Heart right ventricle (tissue), 16 donors: Measurements from ENCODE around the gene EHD2. TPM values are rescaled to one million over a fixed set of nuclear protein-coding genes. Genes with fewer than 3 reads are reported as not detected.

Experiments
- ATAC-seq, 8 donors: fragments of 200-7000 bp; cut with Tn5 transposase; one replicate each; pipeline ENCODE4 v1.9.1; 2020; ENCODE audit warnings: mild to moderate bottlenecking in 8 of 8, moderate library complexity in 8 of 8, moderate number of reproducible peaks in 1 of 8
- DNase-seq, 2 donors: peaks; one replicate each; pipeline ENCODE4 v3.0.0-alpha.2; 2020
- H3K27ac ChIP-seq, 10 donors: fragments of 200-600 bp; sonication (generic) in 2 of 10; one replicate each; pipeline versions ENCODE4 v1.5.0 to v1.8.0; 2020 to 2022; ENCODE audit warnings: mild to moderate bottlenecking in 3 of 10
- H3K27me3 ChIP-seq, 7 donors: fragments of 200-600 bp; one replicate each; pipeline ENCODE4 v1.8.0; 2021 to 2022; ENCODE audit warnings: mild to moderate bottlenecking in 2 of 7
- H3K36me3 ChIP-seq, 9 donors: fragments of 200-600 bp; sonication (generic) in 1 of 9; one replicate each; pipeline versions ENCODE4 v1.5.0 to v1.8.0; 2020 to 2022; ENCODE audit warnings: mild to moderate bottlenecking in 2 of 9
- H3K4me1 ChIP-seq, 9 donors: fragments of 200-600 bp; sonication (generic) in 1 of 9; one replicate each; pipeline versions ENCODE4 v1.5.0 to v1.8.0; 2020 to 2022; ENCODE audit warnings: mild to moderate bottlenecking in 4 of 9
- H3K4me3 ChIP-seq, 10 donors: fragments of 200-600 bp; sonication (generic) in 2 of 10; one replicate each; pipeline versions ENCODE4 v1.5.0 to v1.8.0; 2020 to 2022; ENCODE audit warnings: mild to moderate bottlenecking in 7 of 10, moderate library complexity in 2 of 10
- H3K9me3 ChIP-seq, 11 donors: fragments of 200-600 bp in 10 of 11; sonication (generic) in 2 of 11; one replicate each; pipeline versions ENCODE4 v1.5.0 to v1.8.0; 2013 to 2022; ENCODE audit warnings: mild to moderate bottlenecking in 2 of 11, control low read depth in 1 of 11, moderate library complexity in 1 of 11
- WGBS, 2 donors: extraction: QIAGEN DNeasy Blood & Tissue Kit; methylation state at CpG; one replicate each; pipeline ENCODE4 v1.1.7; 2013; ENCODE audit warnings: inconsistent platforms in 1 of 2; 5-methylcytosine and 5-hydroxymethylcytosine counted together
- intact Hi-C, 10 donors: fragments of 100-400 bp; cut with DNase I; formaldehyde crosslinking; loops; one replicate each; pipeline versions ENCODE4 v1.11.1 to v1.14.2; 2022
- polyA plus RNA-seq, 2 donors: library from polyadenylated mRNA; stranded (reverse); fragments of 200-250 nt; gene quantifications; one replicate each; pipeline ENCODE4 v1.2.3, GENCODE V29; 2013
- total RNA-seq, 10 donors: library from RNA; stranded (reverse); fragmentation: NEBNext Ultra II Directional in 3 of 10; extraction: Animal tissue kit (Norgen Biotek cat#: 25700) in 3 of 10; gene quantifications; one replicate each; pipeline versions ENCODE4 v1.2.1 to v1.2.4, GENCODE V29; 2021 to 2023
- TF ChIP-seq, protein P1 (sequence below), 9 donors: fragments of 200-600 bp; sonication (generic) in 2 of 9; IDR thresholded peaks; one replicate each; pipeline versions ENCODE4 v1.5.0 to v1.8.0; 2021 to 2022; ENCODE audit warnings: antibody characterized with exemption in 9 of 9, mild to moderate bottlenecking in 5 of 9, moderate library complexity in 1 of 9
- donor health status: Arrhythmogenic right ventricular cardiomyopathy.
- donor health status: ischemic (EF 13 %, LVEDD 7.1; RV severe dilation, severe dysfunction).
- donor health status: healthy with polysubstance abuse.
- donor health status: DM: no; HTN: yes; CAD: no.
- donor health status: DM: no; HTN: no; CAD: no.
- donor health status: ischemic (EF 25% LVEDD 6.9; RV normal size, moderate dysfunction).
- donor health status: ischemic (EF 25% LVEDD 5.7; RV mildly dilated, moderate dysfunction).
- donor health status: healthy.
- donor health status: DM: yes; HTN: yes; CAD: no.
- donor health status: Ischemic cardiomyopathy.
- donor health status: ischemic (EF 35%, LVEDD 5.7; RV mildly dilated, moderate dysfunction).
- donor health status: nonischemic (EF 11% LVEDD 7.7; RV severe dilation, severe dysfunction).
- donor health status: DM: yes; HTN: yes; CAD: no.
- donor health status: PGD.
- donor health status: ischemic (EF 29% LVEDD 5.4; RV normal size, mild dysfunction).
- donor health status: nonischemic (EF 23%, LVEDD 6.1; RV moderate dilation, normal function).

Gene EHD2
- total and polyA plus RNA-seq, 12 donors, result 27.5 to 78.2 (median 47.5) TPM

DNA sequence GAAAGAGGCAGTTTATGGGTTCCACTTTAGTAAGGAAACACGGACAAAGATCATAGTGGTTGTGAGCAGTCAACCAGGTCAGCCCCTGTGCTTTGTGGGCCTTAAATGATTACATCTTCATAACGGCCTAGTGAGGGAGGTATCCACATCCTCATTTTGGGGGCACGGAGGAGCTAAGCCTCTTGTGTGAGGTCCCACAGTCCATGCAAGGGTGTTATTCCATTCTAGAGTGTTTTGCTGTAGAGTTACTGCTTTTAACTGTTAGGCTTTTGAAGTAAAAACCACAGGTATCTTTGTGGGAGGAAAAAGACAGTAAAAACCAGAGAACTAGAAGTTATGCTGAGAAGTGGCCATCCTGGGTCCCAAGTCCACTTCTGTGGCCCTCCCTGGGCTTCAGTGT lies 36.1 kb downstream of the EHD2 start:
- intact Hi-C loops, result loop anchor here in 1 of 10 donors (5.0 kb wide), 1 partner anchor 33 kb away; no protein-coding TSS in a partner anchor
- TF ChIP-seq, protein P1, sequence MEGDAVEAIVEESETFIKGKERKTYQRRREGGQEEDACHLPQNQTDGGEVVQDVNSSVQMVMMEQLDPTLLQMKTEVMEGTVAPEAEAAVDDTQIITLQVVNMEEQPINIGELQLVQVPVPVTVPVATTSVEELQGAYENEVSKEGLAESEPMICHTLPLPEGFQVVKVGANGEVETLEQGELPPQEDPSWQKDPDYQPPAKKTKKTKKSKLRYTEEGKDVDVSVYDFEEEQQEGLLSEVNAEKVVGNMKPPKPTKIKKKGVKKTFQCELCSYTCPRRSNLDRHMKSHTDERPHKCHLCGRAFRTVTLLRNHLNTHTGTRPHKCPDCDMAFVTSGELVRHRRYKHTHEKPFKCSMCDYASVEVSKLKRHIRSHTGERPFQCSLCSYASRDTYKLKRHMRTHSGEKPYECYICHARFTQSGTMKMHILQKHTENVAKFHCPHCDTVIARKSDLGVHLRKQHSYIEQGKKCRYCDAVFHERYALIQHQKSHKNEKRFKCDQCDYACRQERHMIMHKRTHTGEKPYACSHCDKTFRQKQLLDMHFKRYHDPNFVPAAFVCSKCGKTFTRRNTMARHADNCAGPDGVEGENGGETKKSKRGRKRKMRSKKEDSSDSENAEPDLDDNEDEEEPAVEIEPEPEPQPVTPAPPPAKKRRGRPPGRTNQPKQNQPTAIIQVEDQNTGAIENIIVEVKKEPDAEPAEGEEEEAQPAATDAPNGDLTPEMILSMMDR (IDR thresholded peaks at IDR 0.05), result no peak
- DNase-seq, result no peak
- Histone ChIP-seq H3K4me3 (no peak overlapping the region), H3K36me3 (peaks cover 0 to 80% (median 48%) of the 10 kb centered on the region in 9 donors), H3K27me3 (no peaks in the 10 kb centered on the region), H3K4me1 (peaks cover 7 to 35% (median 20%) of the 10 kb centered on the region in 9 donors), H3K27ac (no peak overlapping the region), H3K9me3 (no peaks in the 10 kb centered on the region)
- 84% methylated on average over 3 of the region's 3 CpGs for WGBS, 2 donors
- ATAC-seq, result no peak

DNA sequence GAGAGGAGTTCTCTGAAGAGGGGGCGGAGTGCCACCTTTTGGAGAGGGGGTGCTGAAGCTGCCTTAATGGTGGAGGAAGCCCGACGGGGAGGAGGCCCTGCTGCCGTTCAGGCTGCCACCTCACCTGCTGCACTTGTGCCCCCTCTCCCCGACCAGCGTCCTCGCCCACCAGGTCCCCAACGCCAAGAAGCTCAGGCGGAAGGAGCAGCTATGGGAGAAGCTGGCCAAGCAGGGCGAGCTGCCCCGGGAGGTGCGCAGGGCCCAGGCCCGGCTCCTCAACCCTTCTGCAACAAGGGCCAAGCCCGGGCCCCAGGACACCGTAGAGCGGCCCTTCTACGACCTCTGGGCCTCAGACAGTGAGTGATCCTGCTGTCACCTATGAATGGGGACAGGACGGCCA lies 37.5 kb downstream of the EHD2 start:
- TF ChIP-seq, protein P1 (IDR thresholded peaks at IDR 0.05), result no peak
- H3K9me3 ChIP-seq, result no peaks in the 10 kb centered on the region
- H3K27me3 ChIP-seq, result no peaks in the 10 kb centered on the region
- ATAC-seq (no peak), DNase-seq (no peak)
- peaks cover 3 to 94% (median 59%) of the 10 kb centered on the region in 9 donors for H3K36me3 ChIP-seq
- H3K27ac ChIP-seq, result no peak overlapping the region
- 92 to 95% methylated on average over 18 of the region's 18 CpGs for WGBS, 2 donors
- peaks cover 7 to 27% (median 13%) of the 10 kb centered on the region in 9 donors for H3K4me1 ChIP-seq
- no peak overlapping the region for H3K4me3 ChIP-seq
- intact Hi-C loops, result no loop called here

DNA sequence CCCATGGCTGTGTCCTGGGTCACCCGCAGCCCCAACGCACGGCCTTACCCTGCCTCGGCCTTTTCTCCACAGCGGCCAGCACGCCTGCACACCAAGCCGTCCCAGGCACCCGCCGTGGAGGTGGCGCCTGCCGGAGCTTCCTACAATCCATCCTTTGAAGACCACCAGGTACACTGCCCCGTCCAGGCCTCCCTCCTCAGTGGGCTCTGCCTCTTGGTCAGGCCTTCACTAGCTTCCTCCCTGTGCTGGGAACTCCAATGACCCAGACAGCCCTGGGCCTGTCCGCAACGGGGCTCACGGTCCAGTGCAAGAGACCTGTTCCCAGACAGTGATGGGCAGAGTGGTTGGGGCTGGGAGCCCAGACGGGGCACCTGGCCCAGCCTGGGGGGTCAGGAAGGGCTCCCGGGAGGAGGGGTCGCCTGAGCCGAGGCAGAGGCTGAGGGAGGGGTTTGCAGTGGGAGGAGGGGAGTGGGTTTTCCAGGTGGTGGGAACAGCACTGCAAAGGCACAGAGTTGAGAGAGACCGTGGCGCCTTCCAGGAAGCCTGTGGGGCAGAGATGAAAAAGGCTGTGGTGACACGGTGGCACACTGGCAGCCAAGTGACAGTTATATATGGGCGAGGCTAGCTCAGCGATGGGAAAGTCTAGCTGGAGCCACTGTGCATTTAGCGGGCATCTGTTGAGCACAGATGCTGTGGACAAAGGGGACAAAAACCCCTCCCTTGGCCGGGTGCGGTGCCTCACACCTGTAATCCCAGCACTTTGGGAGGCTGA lies 39.4 kb downstream of the EHD2 start:
- ATAC-seq (no peak), DNase-seq (no peak)
- H3K36me3 ChIP-seq, result peaks cover 12 to 100% (median 77%) of the 10 kb centered on the region in 9 donors
- TF ChIP-seq, protein P1 (IDR thresholded peaks at IDR 0.05), result no peak
- intact Hi-C loops, result no loop called here
- WGBS, 2 donors, result 91 to 93% methylated on average over 27 of the region's 27 CpGs
- no peak overlapping the region for H3K4me3 ChIP-seq
- no peaks in the 10 kb centered on the region for H3K27me3 ChIP-seq
- peaks cover 0 to 9% (median 0%) of the 10 kb centered on the region in 9 donors for H3K4me1 ChIP-seq
- no peak overlapping the region for H3K27ac ChIP-seq
- H3K9me3 ChIP-seq, result no peaks in the 10 kb centered on the region

DNA sequence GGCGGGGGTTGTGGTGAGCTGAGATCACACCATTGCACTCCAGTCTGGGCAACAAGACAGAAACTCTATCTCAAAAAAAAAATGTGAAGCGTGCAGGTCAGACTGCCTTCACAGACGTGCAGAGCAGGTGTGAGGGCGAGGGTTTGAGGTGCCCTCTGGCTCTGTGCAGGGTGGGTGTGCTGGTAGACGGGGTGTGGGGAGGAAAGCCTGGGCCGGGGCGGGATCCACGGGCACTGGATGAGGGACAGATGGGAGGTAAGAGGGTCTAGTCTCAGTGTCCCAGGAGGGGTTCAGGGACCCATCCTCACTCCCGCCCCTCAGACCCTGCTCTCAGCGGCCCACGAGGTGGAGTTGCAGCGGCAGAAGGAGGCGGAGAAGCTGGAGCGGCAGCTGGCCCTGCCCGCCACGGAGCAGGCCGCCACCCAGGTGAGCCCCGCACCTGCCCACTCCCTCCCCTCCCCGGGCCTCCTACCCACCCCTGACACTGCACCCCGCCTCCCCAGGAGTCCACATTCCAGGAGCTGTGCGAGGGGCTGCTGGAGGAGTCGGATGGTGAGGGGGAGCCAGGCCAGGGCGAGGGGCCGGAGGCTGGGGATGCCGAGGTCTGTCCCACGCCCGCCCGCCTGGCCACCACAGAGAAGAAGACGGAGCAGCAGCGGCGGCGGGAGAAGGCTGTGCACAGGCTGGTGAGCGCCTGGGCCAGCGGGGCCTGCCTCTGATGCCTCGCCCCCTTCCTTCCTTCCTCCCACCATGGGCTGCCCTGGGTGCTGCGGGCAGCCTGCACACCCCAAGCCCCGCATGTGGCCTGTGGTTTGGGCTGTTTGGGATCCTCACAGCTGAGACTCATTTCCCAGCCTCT lies 41.2 kb downstream of the EHD2 start:
- intact Hi-C loops, result no loop called here
- TF ChIP-seq, protein P1 (IDR thresholded peaks at IDR 0.05), result no peak
- peaks cover 12 to 100% (median 89%) of the 10 kb centered on the region in 9 donors for H3K36me3 ChIP-seq
- peaks cover 0 to 7% (median 0%) of the 10 kb centered on the region in 11 donors for H3K9me3 ChIP-seq
- no peak for ATAC-seq
- no peak overlapping the region for H3K27ac ChIP-seq
- H3K4me1 ChIP-seq, result peaks cover 0 to 5% (median 0%) of the 10 kb centered on the region in 9 donors
- WGBS, 2 donors, result 92 to 93% methylated on average over 35 to 37 of the region's 37 CpGs
- H3K27me3 ChIP-seq, result no peaks in the 10 kb centered on the region
- DNase-seq, result no peak
- no peak overlapping the region for H3K4me3 ChIP-seq
